Uterus (tissue), 4 donors: Measurements from ENCODE around the gene MID1IP1. TPM values are rescaled to one million over a fixed set of nuclear protein-coding genes. Genes with fewer than 3 reads are reported as not detected.
A peak's percentile ranks its signal among the peaks of the same experiment; 100 is the strongest.

Experiments
- DNase-seq, 2 donors: peaks; one replicate each; pipeline ENCODE4 v3.0.0-alpha.2; 2019 to 2020
- H3K27ac ChIP-seq, 2 donors: fragments of 200-600 bp; sonication (generic); 1 replicate in 1 of 2; 2 replicates in 1 of 2; pipeline ENCODE4 v1.5.1; 2016 to 2018
- H3K27me3 ChIP-seq, 2 donors: fragments of 200-600 bp; sonication (generic); one replicate each; pipeline ENCODE4 v1.5.1; 2018 to 2019; ENCODE audit warnings: control low read depth in 1 of 2
- H3K36me3 ChIP-seq, 2 donors: fragments of 200-600 bp; sonication (generic); one replicate each; pipeline ENCODE4 v1.5.1; 2019; ENCODE audit warnings: control low read depth in 1 of 2
- H3K4me1 ChIP-seq, 2 donors: fragments of 200-600 bp; sonication (generic); one replicate each; pipeline ENCODE4 v1.5.1; 2018 to 2019; ENCODE audit warnings: control low read depth in 1 of 2
- H3K4me3 ChIP-seq, 2 donors: fragments of 200-600 bp; sonication (generic); 1 replicate in 1 of 2; 2 replicates in 1 of 2; pipeline ENCODE4 v1.5.1; 2018 to 2019; ENCODE audit warnings: mild to moderate bottlenecking in 1 of 2
- H3K9me3 ChIP-seq, 2 donors: fragments of 200-600 bp; sonication (generic); one replicate each; pipeline ENCODE4 v1.5.1; 2019; ENCODE audit warnings: control low read depth in 1 of 2
- POLR2A ChIP-seq, 2 donors: fragments of 450-650 bp; IDR thresholded peaks; one replicate each; pipeline ENCODE4 v1.6.1; 2016; ENCODE audit warnings: antibody characterized with exemption in 2 of 2, mild to moderate bottlenecking in 1 of 2, moderate library complexity in 1 of 2
- intact Hi-C: fragments of 100-400 bp; cut with DNase I; formaldehyde crosslinking; loops from one replicate; pipeline ENCODE4 v1.15.1; 2023; ENCODE audit warnings: low total_unique reads
- total RNA-seq, 4 donors: library from RNA; depleted of rRNA in 3 of 4; stranded (reverse); fragments of >200 nt in 3 of 4; gene quantifications; one replicate each; pipeline versions ENCODE4 v1.1.0 to v1.2.4, GENCODE V29; 2014 to 2023
- TF ChIP-seq, protein P1 (sequence below), 4 experiments: fragments of 200-600 bp in 2 of 4; fragments of 450-650 bp in 2 of 4; sonication (generic) in 2 of 4; IDR thresholded peaks; one replicate each; pipeline ENCODE4 v1.5.1; 2016 to 2019; ENCODE audit warnings: antibody characterized with exemption in 4 of 4, mild to moderate bottlenecking in 2 of 4, moderate library complexity in 1 of 4
- donor health status: DM: yes; HTN: yes; CAD: no.

Gene MID1IP1
- total RNA-seq, 4 donors from 2014 or later: 13.1 to 39.4 (median 27.9) TPM

GRCh38 chrX:38805432-38806389, 4.5 kb downstream of the MID1IP1 start:
- Histone ChIP-seq H3K27ac (peak overlapping the region; percentile 87), H3K36me3 (no peaks in the 10 kb centered on the region), H3K4me3 (peak overlapping the region; percentile 53 to 58), H3K9me3 (no peaks in the 10 kb centered on the region), H3K27me3 (no peaks in the 10 kb centered on the region), H3K4me1 (peaks cover 0 to 4% of the 10 kb centered on the region in 2 donors)
- TF ChIP-seq, protein P1, sequence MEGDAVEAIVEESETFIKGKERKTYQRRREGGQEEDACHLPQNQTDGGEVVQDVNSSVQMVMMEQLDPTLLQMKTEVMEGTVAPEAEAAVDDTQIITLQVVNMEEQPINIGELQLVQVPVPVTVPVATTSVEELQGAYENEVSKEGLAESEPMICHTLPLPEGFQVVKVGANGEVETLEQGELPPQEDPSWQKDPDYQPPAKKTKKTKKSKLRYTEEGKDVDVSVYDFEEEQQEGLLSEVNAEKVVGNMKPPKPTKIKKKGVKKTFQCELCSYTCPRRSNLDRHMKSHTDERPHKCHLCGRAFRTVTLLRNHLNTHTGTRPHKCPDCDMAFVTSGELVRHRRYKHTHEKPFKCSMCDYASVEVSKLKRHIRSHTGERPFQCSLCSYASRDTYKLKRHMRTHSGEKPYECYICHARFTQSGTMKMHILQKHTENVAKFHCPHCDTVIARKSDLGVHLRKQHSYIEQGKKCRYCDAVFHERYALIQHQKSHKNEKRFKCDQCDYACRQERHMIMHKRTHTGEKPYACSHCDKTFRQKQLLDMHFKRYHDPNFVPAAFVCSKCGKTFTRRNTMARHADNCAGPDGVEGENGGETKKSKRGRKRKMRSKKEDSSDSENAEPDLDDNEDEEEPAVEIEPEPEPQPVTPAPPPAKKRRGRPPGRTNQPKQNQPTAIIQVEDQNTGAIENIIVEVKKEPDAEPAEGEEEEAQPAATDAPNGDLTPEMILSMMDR (IDR thresholded peaks at IDR 0.05): peak in 1 of 4 experiments; percentile 13
- peak in 1 of 2 donors; percentile 18 for TF ChIP-seq POLR2A (IDR thresholded peaks at IDR 0.05)
- DNase-seq: peak; percentile 59 to 69
- intact Hi-C loops: no loop called here

DNA sequence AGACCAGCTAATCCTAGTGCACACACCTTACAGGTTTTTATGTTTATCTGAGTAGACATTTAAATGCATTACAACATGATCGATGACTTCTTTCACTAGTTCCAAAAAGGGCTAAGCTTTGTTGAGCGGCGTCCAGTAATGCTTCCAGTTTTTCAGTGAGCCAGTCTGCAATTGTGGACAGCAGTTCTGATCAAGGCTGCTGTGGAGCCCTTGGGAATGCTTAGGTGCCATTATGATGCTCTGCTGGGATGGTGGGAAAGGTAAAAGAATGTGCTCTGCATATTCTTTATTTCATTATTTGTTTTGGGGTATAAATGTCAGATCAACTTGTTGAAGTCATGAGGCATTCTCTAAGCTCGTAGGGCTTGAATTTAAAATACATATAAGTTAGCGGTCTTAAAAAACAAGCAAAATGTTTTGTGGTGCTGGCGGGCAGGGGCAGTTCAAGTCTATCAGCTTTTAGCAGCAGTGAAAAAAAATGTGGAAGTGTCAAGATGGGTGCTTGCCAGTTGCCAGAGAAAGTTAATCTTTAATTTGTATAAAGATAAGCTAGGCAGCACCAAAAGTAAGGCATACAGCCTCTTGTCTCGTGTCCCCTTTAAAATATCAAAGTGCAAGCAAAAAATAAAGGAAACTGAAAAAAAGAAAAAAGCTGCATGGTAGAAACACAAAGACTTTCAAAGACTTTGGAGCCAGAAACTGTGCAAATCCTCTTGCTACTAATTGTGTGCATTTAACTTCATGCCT, 5.8 kb downstream of the MID1IP1 start:
- Histone ChIP-seq H3K9me3 (no peaks in the 10 kb centered on the region), H3K27ac (peak overlapping the region in 1 of 2 donors; percentile 87), H3K27me3 (no peaks in the 10 kb centered on the region), H3K4me3 (no peak overlapping the region), H3K36me3 (no peaks in the 10 kb centered on the region), H3K4me1 (peaks cover 0 to 4% of the 10 kb centered on the region in 2 donors)
- no peak for TF ChIP-seq POLR2A (IDR thresholded peaks at IDR 0.05)
- DNase-seq: no peak
- intact Hi-C loops: no loop called here

GRCh38 chrX:38807873-38808272, 6.6 kb downstream of the MID1IP1 start:
- TF ChIP-seq POLR2A (IDR thresholded peaks at IDR 0.05): no peak
- TF ChIP-seq, protein P1 (IDR thresholded peaks at IDR 0.05): no peak
- intact Hi-C loops: no loop called here
- Histone ChIP-seq H3K9me3 (no peaks in the 10 kb centered on the region), H3K4me3 (no peak overlapping the region), H3K27me3 (no peaks in the 10 kb centered on the region), H3K27ac (no peak overlapping the region), H3K36me3 (no peaks in the 10 kb centered on the region), H3K4me1 (peaks cover 0 to under 1% of the 10 kb centered on the region in 2 donors)
- DNase-seq: no peak

DNA sequence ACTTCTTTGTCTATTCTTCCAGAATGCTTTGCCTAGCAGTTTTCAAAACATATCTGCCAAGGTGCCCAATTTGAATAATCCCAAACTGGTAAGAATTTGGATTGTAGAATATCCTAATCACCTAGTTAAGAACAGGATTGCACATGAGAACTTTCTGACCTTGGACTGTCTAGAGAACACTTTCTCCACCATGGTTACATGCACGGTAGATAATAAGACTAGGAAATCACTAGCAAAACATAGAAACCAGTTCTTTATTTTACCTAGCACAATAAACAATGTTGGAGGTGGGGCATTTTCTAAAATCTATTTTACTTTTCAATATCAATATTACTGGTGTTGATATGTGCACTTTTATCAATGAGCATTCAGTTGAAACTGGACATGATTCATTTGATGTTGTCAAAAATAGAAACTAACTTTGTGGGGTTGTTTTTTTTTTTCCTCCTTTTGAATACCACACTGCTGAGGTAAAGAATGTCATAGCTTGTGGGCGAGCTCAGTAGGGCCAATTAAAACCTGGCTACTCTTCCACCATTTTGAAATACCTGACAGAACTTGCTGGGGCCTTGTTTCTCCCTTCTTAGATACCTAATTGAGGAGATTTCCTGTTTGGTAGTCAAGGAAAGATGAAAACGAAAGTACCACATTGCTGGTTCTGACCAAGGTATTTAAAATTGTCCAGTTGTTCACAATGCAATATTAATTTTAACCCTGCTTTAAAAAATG, 10.4 kb downstream of the MID1IP1 start:
- no peak overlapping the region for H3K4me3 ChIP-seq
- H3K27me3 ChIP-seq: no peaks in the 10 kb centered on the region
- TF ChIP-seq, protein P1 (IDR thresholded peaks at IDR 0.05): no peak
- TF ChIP-seq POLR2A (IDR thresholded peaks at IDR 0.05): no peak
- no peak for DNase-seq
- no peak overlapping the region for H3K27ac ChIP-seq
- H3K36me3 ChIP-seq: no peaks in the 10 kb centered on the region
- no peaks in the 10 kb centered on the region for H3K4me1 ChIP-seq
- intact Hi-C loops: no loop called here
- H3K9me3 ChIP-seq: no peaks in the 10 kb centered on the region

GRCh38 chrX:38816155-38816554, 14.9 kb downstream of the MID1IP1 start:
- Histone ChIP-seq H3K27me3 (peaks cover 0 to 12% of the 10 kb centered on the region in 2 donors), H3K36me3 (no peaks in the 10 kb centered on the region), H3K4me3 (no peak overlapping the region), H3K4me1 (no peaks in the 10 kb centered on the region), H3K27ac (peak overlapping the region in 1 of 2 donors; percentile 39), H3K9me3 (no peaks in the 10 kb centered on the region)
- intact Hi-C loops: no loop called here
- no peak for TF ChIP-seq POLR2A (IDR thresholded peaks at IDR 0.05)
- TF ChIP-seq, protein P1 (IDR thresholded peaks at IDR 0.05): no peak
- DNase-seq: no peak
